Nephron progenitor cell (in vitro differentiated cells): ENCODE data around the gene USP44.

Experiments
- DNase-seq: peaks from one replicate; pipeline ENCODE4 v3.0.0; 2021
- H3K27ac Mint-ChIP-seq: 2 replicates; pipeline ENCODE4 v1.8.0; 2021; ENCODE audit warnings: mild to moderate bottlenecking, moderate library complexity, mixed read lengths
- H3K27me3 Mint-ChIP-seq: 2 replicates; pipeline ENCODE4 v1.8.0; 2021; ENCODE audit warnings: mild to moderate bottlenecking, low read depth, mixed read lengths; ENCODE audit not compliant: poor library complexity
- H3K36me3 Mint-ChIP-seq: 2 replicates; pipeline ENCODE4 v1.8.0; 2021; ENCODE audit warnings: low read depth, mixed read lengths
- H3K4me1 Mint-ChIP-seq: 2 replicates; pipeline ENCODE4 v1.8.0; 2021; ENCODE audit warnings: mixed read lengths
- H3K4me3 Mint-ChIP-seq: 2 replicates; pipeline ENCODE4 v1.8.0; 2021; ENCODE audit warnings: mild to moderate bottlenecking, moderate library complexity, mixed read lengths
- H3K9me3 Mint-ChIP-seq: 2 replicates; pipeline ENCODE4 v1.8.0; 2021; ENCODE audit warnings: mild to moderate bottlenecking, moderate library complexity, mixed read lengths
- CTCF ChIP-seq: fragments of 200-600 bp; sonication (generic); IDR thresholded peaks from 2 replicates; pipeline ENCODE4 v1.5.0; 2021; ENCODE audit warnings: antibody characterized with exemption

USP44 gene

DNA sequence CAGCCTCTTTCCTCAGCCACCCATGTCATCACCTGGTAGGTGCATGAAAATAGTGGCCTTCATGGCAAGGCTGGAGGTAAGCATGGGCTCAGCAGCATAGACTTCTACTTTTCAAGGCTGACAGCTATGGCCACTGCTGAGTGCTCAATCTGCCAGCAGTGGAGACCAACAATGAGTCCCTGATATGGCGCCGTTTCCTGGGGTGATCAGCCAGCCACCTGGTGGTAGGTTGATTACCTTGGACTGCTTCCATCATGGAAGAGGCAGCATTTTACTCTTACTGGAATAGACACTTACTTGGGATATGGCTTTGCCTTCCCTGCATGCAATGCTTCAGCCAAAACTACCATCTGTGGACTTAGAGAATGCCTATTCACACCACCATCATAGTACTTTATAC, 39.5 kb upstream of the USP44 start:
- H3K36me3 Mint-ChIP-seq: no peaks in the 10 kb centered on the region
- H3K27ac Mint-ChIP-seq: no peak overlapping the region
- H3K4me1 Mint-ChIP-seq: no peaks in the 10 kb centered on the region
- H3K4me3 Mint-ChIP-seq: no peak overlapping the region
- H3K9me3 Mint-ChIP-seq: no peaks in the 10 kb centered on the region
- no peak for TF ChIP-seq CTCF
- H3K27me3 Mint-ChIP-seq: peaks cover 12% of the 10 kb centered on the region
- DNase-seq: no peak

- H3K36me3 Mint-ChIP-seq: no peaks in the 10 kb centered on the region
- TF ChIP-seq CTCF: no peak
- no peak overlapping the region for H3K27ac Mint-ChIP-seq
- H3K27me3 Mint-ChIP-seq: peaks cover 8% of the 10 kb centered on the region
- no peak overlapping the region for H3K4me3 Mint-ChIP-seq
- no peak for DNase-seq
- H3K9me3 Mint-ChIP-seq: no peaks in the 10 kb centered on the region
- H3K4me1 Mint-ChIP-seq: no peaks in the 10 kb centered on the region
Observed at GRCh38 chr12:95583933-95584332, 32.7 kb upstream of the USP44 start.

DNA sequence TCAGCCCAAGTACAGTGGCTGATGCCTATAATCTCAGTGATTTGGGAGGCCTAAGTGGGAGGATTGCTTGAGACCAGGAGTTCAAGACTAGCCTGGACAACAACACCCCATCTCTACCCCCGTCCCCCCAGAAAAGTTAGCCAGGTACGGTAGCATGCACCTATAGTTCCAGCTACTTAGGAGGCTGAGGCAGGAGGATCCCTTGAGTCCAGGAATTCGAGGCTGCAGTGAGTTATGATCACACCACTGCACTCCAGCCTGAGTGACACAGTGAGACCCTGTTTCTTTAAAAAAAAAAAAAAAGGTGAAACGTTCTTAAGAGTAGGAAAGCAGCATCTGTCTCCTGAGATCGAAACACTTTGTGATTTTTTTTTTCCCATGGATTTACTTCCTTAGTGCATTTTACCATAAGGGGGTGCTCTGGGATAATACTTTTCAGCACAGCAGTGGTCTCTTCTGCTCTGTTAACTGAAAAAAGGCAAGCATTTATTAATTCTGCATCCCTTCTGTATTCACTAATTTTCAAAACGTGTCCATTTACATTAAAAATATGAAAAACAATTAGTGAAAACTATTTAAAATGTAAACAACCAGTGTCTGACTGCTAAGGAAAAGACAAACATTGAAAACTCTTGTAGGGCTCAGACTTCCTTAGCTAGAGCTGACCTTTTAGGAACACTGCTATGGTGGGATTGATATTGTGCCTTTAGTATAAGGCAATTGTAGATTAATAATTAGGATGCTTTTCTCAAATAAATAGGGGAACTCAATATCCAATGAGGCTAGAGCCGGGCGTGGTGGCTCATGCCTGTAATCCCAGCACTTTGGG, 31.2 kb upstream of the USP44 start:
- Mint-ChIP-seq H3K4me3 (no peak overlapping the region), H3K27ac (no peak overlapping the region), H3K4me1 (no peaks in the 10 kb centered on the region), H3K9me3 (no peaks in the 10 kb centered on the region), H3K27me3 (peaks cover 10% of the 10 kb centered on the region), H3K36me3 (no peaks in the 10 kb centered on the region)
- DNase-seq: no peak
- peak; percentile 38 for TF ChIP-seq CTCF

GRCh38 chr12:95577820-95578219, 26.5 kb upstream of the USP44 start:
- no peak overlapping the region for H3K27ac Mint-ChIP-seq
- H3K4me3 Mint-ChIP-seq: no peak overlapping the region
- TF ChIP-seq CTCF: no peak
- DNase-seq: no peak
- peaks cover 16% of the 10 kb centered on the region for H3K27me3 Mint-ChIP-seq
- no peaks in the 10 kb centered on the region for H3K36me3 Mint-ChIP-seq
- peaks cover 11% of the 10 kb centered on the region for H3K4me1 Mint-ChIP-seq
- H3K9me3 Mint-ChIP-seq: no peaks in the 10 kb centered on the region

DNA sequence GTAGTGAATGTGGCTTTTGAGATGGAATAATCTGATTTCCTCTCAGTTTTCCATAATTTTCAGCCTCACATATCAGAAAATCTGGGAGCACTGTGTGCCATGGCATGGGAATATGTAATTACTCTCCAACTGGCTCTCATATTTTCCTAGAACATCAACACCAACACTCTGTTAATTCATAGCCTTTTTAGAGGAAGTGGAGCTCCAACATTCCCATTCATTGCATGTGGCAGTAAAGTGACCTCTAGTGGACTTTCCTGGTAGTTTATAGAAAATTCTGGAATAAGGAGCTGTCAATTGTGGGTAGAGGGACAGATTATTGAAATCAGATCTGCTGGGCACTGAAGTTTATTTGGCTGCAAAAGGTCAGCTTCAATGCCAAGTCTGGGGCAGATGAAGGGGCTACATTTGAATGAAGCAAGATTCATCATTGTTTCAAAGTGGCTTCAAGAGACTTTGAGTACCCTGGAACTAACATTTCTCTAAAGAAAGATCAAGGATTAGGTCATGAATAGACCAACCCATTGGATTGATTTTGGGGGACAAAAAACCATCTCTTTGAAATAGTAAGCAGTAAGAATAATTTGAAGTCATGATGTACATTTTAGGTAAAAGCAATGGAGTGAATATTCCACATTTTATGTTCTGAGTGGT, 23.6 kb upstream of the USP44 start:
- DNase-seq: peak; percentile 7
- peaks cover 11% of the 10 kb centered on the region for H3K4me1 Mint-ChIP-seq
- TF ChIP-seq CTCF: peak; percentile 66
- no peaks in the 10 kb centered on the region for H3K9me3 Mint-ChIP-seq
- no peaks in the 10 kb centered on the region for H3K36me3 Mint-ChIP-seq
- no peak overlapping the region for H3K4me3 Mint-ChIP-seq
- no peak overlapping the region for H3K27ac Mint-ChIP-seq
- peaks cover 16% of the 10 kb centered on the region for H3K27me3 Mint-ChIP-seq
